Measurements from ENCODE around the gene WDR5B.

Gene WDR5B

DNA sequence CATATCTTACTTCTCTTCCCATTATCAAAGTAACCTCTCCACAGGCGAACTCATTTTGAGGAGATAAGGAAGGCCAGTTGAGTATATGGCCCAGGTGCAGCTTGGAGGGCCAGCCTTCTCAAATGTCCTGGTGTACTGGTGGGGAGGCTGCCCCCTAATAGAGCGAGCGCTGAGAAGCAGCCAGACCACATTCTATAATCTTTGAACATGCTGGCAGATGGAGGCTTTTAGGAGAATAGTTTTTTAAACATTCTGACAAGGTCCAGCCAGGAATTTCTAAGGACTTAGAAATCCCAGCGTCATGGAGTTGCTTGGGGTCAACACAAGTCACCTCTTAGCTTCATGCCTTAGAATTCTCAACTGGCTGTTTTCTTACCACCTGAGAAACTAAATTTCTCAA, 5.8 kb downstream of the WDR5B start:
- DNase-seq (ENCODE audit: low read depth, low spot score) = no peak
- Histone ChIP-seq H3K4me1 (ENCODE audit: insufficient read depth, insufficient read length) (no peaks in the 10 kb centered on the region), H3K9ac (ENCODE audit: insufficient read length, low read depth) (no peak overlapping the region), H3K27me3 (ENCODE audit: insufficient read depth, insufficient read length) (no peaks in the 10 kb centered on the region), H3K36me3 (ENCODE audit: insufficient read depth, insufficient read length, low read length) (peaks cover 51% of the 10 kb centered on the region), H3K9me3 (ENCODE audit: insufficient read depth, low read length) (no peaks in the 10 kb centered on the region), H3K4me3 (ENCODE audit: insufficient read length, low read depth) (no peak overlapping the region)
- TF ChIP-seq ZNF274 (IDR thresholded peaks at IDR 0.05; ENCODE audit: low read depth, low read length) (no peak), YY1 (IDR thresholded peaks at IDR 0.05; ENCODE audit: insufficient read depth, insufficient read length) (no peak), SUZ12 (IDR thresholded peaks at IDR 0.05; ENCODE audit: extremely low read depth, insufficient read depth, insufficient read length) (no peak)

DNA sequence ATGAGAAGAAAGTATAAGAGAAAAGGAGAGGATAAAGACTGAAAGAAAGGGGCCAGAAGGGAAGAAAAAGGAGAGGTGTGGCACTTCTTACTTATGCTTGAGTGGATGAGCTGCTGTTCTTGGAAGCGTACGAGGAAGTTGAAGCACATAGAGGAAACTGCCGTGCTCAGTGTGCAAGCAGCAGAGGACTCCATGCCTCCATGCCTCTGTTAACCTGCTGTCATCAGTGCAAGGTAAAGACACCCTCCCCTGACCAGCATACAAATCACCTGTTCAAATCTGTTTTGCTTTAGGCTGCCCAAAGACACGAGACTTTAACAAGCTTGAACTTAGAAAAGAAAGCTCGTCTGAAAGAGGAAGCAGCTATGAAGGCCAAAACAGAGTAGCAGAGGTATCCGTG, 6.4 kb downstream of the WDR5B start:
- no peaks in the 10 kb centered on the region for H3K9me3 ChIP-seq (ENCODE audit: insufficient read depth, low read length)
- H3K27me3 ChIP-seq (ENCODE audit: insufficient read depth, insufficient read length) = no peaks in the 10 kb centered on the region
- H3K9ac ChIP-seq (ENCODE audit: insufficient read length, low read depth) = no peak overlapping the region
- H3K4me3 ChIP-seq (ENCODE audit: insufficient read length, low read depth) = no peak overlapping the region
- H3K36me3 ChIP-seq (ENCODE audit: insufficient read depth, insufficient read length, low read length) = peaks cover 51% of the 10 kb centered on the region
- no peaks in the 10 kb centered on the region for H3K4me1 ChIP-seq (ENCODE audit: insufficient read depth, insufficient read length)
- TF ChIP-seq ZNF274 (IDR thresholded peaks at IDR 0.05; ENCODE audit: low read depth, low read length) = no peak
- TF ChIP-seq SUZ12 (IDR thresholded peaks at IDR 0.05; ENCODE audit: extremely low read depth, insufficient read depth, insufficient read length) = no peak
- no peak for TF ChIP-seq YY1 (IDR thresholded peaks at IDR 0.05; ENCODE audit: insufficient read depth, insufficient read length)
- DNase-seq (ENCODE audit: low read depth, low spot score) = no peak

DNA sequence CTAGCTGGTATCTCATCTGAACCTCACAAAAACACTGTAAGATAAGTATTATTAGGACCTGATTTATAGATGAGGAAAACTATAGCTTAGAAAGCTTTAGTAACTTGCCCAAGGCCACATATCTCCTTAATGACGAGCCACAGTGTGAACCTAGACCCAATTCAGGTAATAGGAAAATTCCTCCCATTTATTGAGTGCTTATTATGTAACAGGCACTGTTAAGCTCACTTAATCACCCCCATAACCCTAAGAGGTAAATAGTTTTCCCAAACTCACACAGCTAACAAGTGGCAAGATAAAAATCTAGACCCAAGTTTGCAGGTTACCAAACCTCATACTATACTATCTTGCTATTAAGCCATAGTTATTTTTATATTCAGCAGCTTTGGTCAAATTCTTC, 7.9 kb downstream of the WDR5B start:
- no peak overlapping the region for H3K9ac ChIP-seq (ENCODE audit: insufficient read length, low read depth)
- H3K27me3 ChIP-seq (ENCODE audit: insufficient read depth, insufficient read length) = no peaks in the 10 kb centered on the region
- H3K4me1 ChIP-seq (ENCODE audit: insufficient read depth, insufficient read length) = no peaks in the 10 kb centered on the region
- no peak for TF ChIP-seq ZNF274 (IDR thresholded peaks at IDR 0.05; ENCODE audit: low read depth, low read length)
- no peak for TF ChIP-seq SUZ12 (IDR thresholded peaks at IDR 0.05; ENCODE audit: extremely low read depth, insufficient read depth, insufficient read length)
- no peak for TF ChIP-seq YY1 (IDR thresholded peaks at IDR 0.05; ENCODE audit: insufficient read depth, insufficient read length)
- H3K36me3 ChIP-seq (ENCODE audit: insufficient read depth, insufficient read length, low read length) = peaks cover 45% of the 10 kb centered on the region
- no peak for DNase-seq (ENCODE audit: low read depth, low spot score)
- H3K4me3 ChIP-seq (ENCODE audit: insufficient read length, low read depth) = no peak overlapping the region
- no peaks in the 10 kb centered on the region for H3K9me3 ChIP-seq (ENCODE audit: insufficient read depth, low read length)

DNA sequence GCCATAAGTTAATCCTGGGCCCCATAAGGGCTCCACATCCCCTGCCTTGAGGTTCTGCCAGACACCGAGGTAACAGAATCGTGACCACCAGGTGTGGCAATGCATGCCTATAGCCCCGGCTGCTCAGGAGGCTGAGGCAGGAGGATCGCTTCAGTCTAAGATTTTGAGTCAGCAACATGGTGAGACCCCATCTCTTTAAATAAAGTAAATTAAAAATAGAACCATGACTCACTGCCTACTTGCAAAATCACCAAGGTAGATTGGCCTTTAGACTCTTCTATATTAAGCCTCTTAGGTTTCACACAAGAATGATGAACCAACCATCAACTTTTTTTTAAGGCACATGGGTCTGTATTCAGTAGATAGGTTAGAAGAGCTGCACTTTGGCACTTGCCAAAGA, 9.7 kb downstream of the WDR5B start:
- Histone ChIP-seq H3K9me3 (ENCODE audit: insufficient read depth, low read length) (no peaks in the 10 kb centered on the region), H3K36me3 (ENCODE audit: insufficient read depth, insufficient read length, low read length) (peaks cover 41% of the 10 kb centered on the region), H3K4me1 (ENCODE audit: insufficient read depth, insufficient read length) (no peaks in the 10 kb centered on the region), H3K27me3 (ENCODE audit: insufficient read depth, insufficient read length) (no peaks in the 10 kb centered on the region), H3K4me3 (ENCODE audit: insufficient read length, low read depth) (no peak overlapping the region), H3K9ac (ENCODE audit: insufficient read length, low read depth) (no peak overlapping the region)
- TF ChIP-seq YY1 (IDR thresholded peaks at IDR 0.05; ENCODE audit: insufficient read depth, insufficient read length) (no peak), ZNF274 (IDR thresholded peaks at IDR 0.05; ENCODE audit: low read depth, low read length) (no peak), SUZ12 (IDR thresholded peaks at IDR 0.05; ENCODE audit: extremely low read depth, insufficient read depth, insufficient read length) (no peak)
- DNase-seq (ENCODE audit: low read depth, low spot score) = no peak

DNA sequence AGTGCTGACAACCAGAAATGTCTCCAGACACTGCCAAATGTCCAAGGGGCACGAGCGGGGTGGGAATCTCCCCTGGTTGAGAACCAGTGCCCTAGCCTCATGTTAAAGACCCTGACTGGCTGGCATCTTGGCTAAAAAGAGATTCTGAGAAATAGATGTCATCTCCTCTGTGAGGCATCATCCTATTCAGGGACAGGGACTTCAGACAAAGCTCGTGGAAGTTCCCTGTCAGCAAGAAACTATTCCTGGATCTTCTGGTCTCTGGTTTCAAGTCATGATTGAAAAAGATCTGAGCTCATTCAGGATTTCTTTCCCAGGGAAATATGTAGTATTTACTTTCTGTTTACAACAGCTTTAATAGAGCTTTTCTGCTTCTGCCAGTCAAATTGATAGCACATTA, 10.8 kb downstream of the WDR5B start:
- DNase-seq (ENCODE audit: low read depth, low spot score) = no peak
- H3K9me3 ChIP-seq (ENCODE audit: insufficient read depth, low read length) = no peaks in the 10 kb centered on the region
- H3K27me3 ChIP-seq (ENCODE audit: insufficient read depth, insufficient read length) = no peaks in the 10 kb centered on the region
- no peak for TF ChIP-seq ZNF274 (IDR thresholded peaks at IDR 0.05; ENCODE audit: low read depth, low read length)
- TF ChIP-seq YY1 (IDR thresholded peaks at IDR 0.05; ENCODE audit: insufficient read depth, insufficient read length) = no peak
- no peak for TF ChIP-seq SUZ12 (IDR thresholded peaks at IDR 0.05; ENCODE audit: extremely low read depth, insufficient read depth, insufficient read length)
- no peaks in the 10 kb centered on the region for H3K4me1 ChIP-seq (ENCODE audit: insufficient read depth, insufficient read length)
- peaks cover 32% of the 10 kb centered on the region for H3K36me3 ChIP-seq (ENCODE audit: insufficient read depth, insufficient read length, low read length)
- no peak overlapping the region for H3K9ac ChIP-seq (ENCODE audit: insufficient read length, low read depth)
- no peak overlapping the region for H3K4me3 ChIP-seq (ENCODE audit: insufficient read length, low read depth)

DNA sequence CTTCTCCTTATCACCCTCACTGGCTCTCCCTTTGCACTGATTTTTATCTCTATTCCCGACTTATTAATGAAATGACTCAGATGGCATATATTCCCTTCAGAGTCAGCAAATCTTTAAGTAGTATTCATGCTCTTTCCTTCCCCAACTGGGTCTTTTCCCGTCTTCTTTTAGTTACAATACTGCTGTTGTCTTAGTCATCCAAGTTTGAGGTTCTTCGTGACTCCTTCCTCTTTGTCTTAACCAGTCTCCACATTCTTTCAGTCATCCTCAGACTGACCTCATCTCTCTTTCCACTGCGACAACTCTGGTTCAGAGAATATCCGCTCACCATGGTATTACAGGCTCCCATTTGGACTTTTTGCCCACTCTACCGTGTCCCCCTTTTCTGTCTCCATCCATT, 12.4 kb downstream of the WDR5B start:
- no peak for DNase-seq (ENCODE audit: low read depth, low spot score)
- peaks cover 23% of the 10 kb centered on the region for H3K36me3 ChIP-seq (ENCODE audit: insufficient read depth, insufficient read length, low read length)
- H3K9ac ChIP-seq (ENCODE audit: insufficient read length, low read depth) = no peak overlapping the region
- no peaks in the 10 kb centered on the region for H3K4me1 ChIP-seq (ENCODE audit: insufficient read depth, insufficient read length)
- no peaks in the 10 kb centered on the region for H3K27me3 ChIP-seq (ENCODE audit: insufficient read depth, insufficient read length)
- TF ChIP-seq SUZ12 (IDR thresholded peaks at IDR 0.05; ENCODE audit: extremely low read depth, insufficient read depth, insufficient read length) = no peak
- no peak for TF ChIP-seq YY1 (IDR thresholded peaks at IDR 0.05; ENCODE audit: insufficient read depth, insufficient read length)
- no peak for TF ChIP-seq ZNF274 (IDR thresholded peaks at IDR 0.05; ENCODE audit: low read depth, low read length)
- H3K9me3 ChIP-seq (ENCODE audit: insufficient read depth, low read length) = no peaks in the 10 kb centered on the region
- H3K4me3 ChIP-seq (ENCODE audit: insufficient read length, low read depth) = no peak overlapping the region

DNA sequence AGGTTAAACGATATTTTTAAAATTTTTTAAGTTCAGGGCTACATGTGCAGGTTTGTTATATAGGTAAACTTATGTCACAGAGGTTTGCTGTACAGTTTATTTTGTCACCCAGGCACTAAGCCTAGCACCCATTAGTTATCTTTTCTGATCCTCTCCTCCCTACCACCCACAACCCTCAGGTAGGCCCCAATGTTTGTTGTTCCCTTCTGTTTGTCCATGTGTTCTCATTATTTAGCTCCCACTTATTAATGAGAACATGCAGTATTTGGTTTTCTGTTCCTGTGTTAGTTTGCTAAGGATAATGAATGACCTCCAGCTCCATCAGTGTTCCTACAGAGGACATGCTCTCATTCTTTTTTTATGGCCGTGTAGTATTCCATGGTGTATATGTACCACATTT, 16.9 kb downstream of the WDR5B start:
- Histone ChIP-seq H3K9ac (ENCODE audit: insufficient read length, low read depth) (no peak overlapping the region), H3K4me3 (ENCODE audit: insufficient read length, low read depth) (no peak overlapping the region), H3K36me3 (ENCODE audit: insufficient read depth, insufficient read length, low read length) (peaks cover 5% of the 10 kb centered on the region), H3K27me3 (ENCODE audit: insufficient read depth, insufficient read length) (no peaks in the 10 kb centered on the region), H3K4me1 (ENCODE audit: insufficient read depth, insufficient read length) (no peaks in the 10 kb centered on the region), H3K9me3 (ENCODE audit: insufficient read depth, low read length) (no peaks in the 10 kb centered on the region)
- no peak for DNase-seq (ENCODE audit: low read depth, low spot score)
- TF ChIP-seq SUZ12 (IDR thresholded peaks at IDR 0.05; ENCODE audit: extremely low read depth, insufficient read depth, insufficient read length) (no peak), ZNF274 (IDR thresholded peaks at IDR 0.05; ENCODE audit: low read depth, low read length) (no peak), YY1 (IDR thresholded peaks at IDR 0.05; ENCODE audit: insufficient read depth, insufficient read length) (no peak)

DNA sequence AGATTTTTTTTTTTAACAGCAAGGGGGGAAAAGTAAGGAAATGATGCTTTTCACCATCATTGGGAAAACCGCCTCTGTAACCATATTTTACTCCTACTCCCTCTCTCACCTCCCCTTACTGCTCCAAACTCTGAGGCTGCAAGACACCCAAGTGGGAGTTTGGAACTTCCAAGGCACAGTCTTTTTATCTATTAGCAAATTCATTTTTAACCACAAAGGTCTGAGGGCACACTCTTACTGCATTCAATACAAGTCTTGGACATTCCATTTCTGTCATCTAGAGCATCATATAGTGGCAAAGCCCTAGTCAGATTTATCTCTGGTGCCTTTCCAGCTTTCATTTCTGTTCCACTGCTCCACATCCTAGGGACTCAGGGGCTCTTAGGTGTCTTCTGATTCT, 18.7 kb downstream of the WDR5B start:
- no peak for TF ChIP-seq YY1 (IDR thresholded peaks at IDR 0.05; ENCODE audit: insufficient read depth, insufficient read length)
- no peak for TF ChIP-seq SUZ12 (IDR thresholded peaks at IDR 0.05; ENCODE audit: extremely low read depth, insufficient read depth, insufficient read length)
- no peak for TF ChIP-seq ZNF274 (IDR thresholded peaks at IDR 0.05; ENCODE audit: low read depth, low read length)

More for the DNA sequence above, 18.7 kb downstream of the WDR5B start:
- no peaks in the 10 kb centered on the region for H3K27me3 ChIP-seq (ENCODE audit: insufficient read depth, insufficient read length)
- no peak for DNase-seq (ENCODE audit: low read depth, low spot score)
- no peak overlapping the region for H3K4me3 ChIP-seq (ENCODE audit: insufficient read length, low read depth)
- H3K36me3 ChIP-seq (ENCODE audit: insufficient read depth, insufficient read length, low read length) = no peaks in the 10 kb centered on the region
- H3K9ac ChIP-seq (ENCODE audit: insufficient read length, low read depth) = no peak overlapping the region
- H3K9me3 ChIP-seq (ENCODE audit: insufficient read depth, low read length) = no peaks in the 10 kb centered on the region
- no peaks in the 10 kb centered on the region for H3K4me1 ChIP-seq (ENCODE audit: insufficient read depth, insufficient read length)
